Anterior cingulate cortex (tissue), 58 donors: ENCODE measurements around the gene SHC4.
A peak's percentile ranks its signal among the peaks of the same experiment; 100 is the strongest.
"Not testable (repeated sequence)": the region's sequence is repeated elsewhere in the genome, so short reads cannot be mapped to it uniquely, and the experiment has no call there.

Experiments used
- DNase-seq, 58 donors: peaks; one replicate each; lab custom pipeline; 2025; lab: John Stamatoyannopoulos, UW

Gene SHC4

DNA sequence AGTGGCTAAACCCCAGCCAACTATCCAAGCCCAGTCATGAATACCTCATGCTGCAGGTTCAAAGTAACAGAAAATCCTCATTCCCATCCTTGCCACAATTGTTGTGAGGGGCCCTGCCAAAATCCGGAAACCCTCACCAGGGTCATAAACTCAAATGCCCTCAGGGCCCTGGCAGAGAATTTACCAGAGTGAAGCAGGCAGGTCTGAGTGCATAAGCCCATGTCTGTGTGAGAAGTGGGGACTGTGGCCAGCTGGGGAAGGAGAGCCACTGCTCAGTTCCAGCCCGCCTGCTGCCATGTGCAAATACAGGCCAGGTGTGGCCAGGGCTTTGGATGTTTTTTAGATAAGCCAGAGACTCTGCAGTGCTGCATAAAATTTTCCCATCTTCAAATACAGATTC is 159.8 kb downstream of the SHC4 start:
- DNase-seq: no peak

DNA sequence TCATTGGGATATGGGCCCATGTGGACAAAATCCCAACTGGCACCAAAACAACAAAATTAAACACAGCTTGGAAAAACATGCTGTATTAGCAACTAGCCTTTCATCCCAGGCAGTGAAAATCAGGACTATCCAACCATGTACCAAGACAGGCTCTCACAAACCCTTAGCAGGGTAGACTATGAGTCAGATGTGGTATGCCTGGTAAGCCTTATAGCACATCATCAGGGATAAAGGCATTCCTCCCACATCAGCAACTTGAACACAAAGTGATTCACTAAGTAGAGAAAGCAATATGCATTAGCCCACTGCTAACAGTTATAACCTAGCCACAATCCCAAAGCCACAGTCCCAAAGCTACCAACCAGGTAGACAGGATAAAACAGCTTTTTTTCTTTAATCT is 160.9 kb downstream of the SHC4 start:
- no peak for DNase-seq

- DNase-seq: no peak
These were observed 161.5 kb downstream of the SHC4 start for GRCh38 chr15:48802257-48802656.

DNA sequence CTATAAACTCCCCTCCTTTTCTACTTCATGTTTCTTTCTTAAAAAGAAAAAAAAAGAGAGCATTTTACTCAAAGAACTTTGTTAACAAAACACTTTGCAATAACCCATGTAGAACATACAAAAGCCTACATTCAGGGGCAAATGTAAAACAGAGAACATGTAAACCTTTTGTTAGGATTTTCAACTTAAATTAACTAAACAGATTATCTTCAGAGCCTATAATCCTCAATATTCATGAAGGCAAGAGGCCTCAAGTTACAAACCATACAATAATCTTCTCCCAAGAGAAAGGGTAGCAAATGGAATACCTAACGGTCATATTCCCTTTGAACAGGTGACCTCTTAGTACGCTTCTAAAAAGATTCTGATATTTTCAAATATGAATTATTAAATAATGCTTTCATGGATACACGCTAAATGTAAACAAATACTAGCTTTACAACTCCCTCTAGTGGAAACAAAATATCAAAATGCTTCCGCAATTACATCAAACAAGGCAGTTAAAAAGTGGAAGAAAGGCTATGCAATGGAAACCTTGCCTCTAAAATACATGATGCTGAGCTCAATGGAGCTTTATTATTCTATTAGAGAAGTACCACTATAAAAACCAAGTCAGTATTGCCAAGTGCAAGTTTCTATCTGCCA is 162.8 kb downstream of the SHC4 start:
- DNase-seq: peak in 1 of 58 donors; percentile 9

GRCh38 chr15:48800245-48800644 is 163.5 kb downstream of the SHC4 start:
- no peak for DNase-seq

DNA sequence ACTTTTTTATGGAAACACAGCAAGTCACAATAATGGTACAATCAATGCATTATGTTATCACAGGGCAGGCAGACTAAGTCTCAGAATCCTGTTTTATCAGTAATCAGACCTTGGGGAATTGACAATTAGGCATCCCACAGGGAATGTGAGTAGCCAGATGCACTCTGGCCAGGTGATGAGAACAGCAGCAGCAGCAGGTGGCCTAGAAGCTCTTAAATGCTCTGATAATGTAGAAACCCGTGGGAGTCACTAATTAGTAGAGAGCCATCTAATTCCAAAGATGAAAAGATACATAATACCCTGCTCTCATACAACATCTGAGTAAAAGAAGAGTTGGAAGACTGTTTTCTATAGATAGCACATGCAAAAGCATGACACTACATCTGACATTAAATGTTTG is 165.4 kb downstream of the SHC4 start:
- DNase-seq: no peak

DNA sequence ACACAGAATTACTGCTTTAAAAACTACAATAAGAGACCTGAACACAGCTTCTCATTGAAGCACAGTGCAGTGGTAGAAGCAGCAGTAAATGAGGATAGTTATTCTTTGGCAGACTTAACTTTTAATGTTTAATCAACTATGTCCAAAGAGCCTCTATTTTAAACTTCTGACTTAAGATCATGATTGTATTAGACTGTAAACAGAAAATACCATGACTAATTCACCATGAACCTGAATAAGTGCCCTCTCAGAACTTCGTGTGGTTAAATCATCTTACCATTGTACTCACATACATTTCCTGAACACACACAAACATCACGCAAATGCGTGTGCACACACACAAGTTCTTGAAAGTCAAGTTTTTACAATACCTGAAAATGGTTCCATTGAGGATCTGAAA is 166.8 kb downstream of the SHC4 start:
- DNase-seq: no peak

DNA sequence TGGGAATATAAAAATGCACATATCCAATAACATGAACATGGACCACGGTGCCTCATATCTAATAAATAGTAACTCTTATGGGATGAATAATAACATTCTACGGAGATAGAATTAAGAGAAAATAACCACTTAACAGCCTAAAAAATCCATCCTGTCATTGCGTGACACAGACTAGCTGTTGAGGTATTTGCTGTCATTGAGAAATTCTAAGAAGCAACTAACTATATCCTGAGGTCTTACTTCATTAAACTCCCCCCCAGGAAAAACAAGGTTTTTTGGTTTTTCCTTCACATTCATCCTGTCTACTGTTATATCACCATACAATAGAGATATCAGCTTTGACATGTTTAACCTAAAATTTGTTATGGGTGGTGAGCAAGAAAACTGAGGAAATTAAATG is 167.2 kb downstream of the SHC4 start:
- DNase-seq: no peak

DNA sequence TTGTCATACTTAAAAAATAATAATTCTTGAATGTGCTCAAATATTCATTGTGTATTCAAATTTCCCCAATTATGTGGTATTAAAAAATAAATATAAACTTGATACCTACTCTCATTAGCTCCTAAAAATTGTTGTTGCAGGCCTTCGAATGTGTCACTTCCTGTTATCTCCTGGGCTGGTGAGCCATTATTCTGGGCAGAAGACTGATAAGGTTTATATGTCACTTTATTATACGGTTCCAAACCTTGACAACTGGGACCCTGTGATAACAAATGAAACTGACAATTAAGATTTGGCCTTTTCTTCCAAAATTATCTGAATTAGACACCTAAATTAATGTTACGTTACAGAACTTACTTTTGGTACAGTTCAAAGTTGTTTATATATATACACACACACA is 167.8 kb downstream of the SHC4 start:
- DNase-seq: no peak

GRCh38 chr15:48794697-48795134 is 169.0 kb downstream of the SHC4 start:
- DNase-seq: no peak

- no peak for DNase-seq
These were observed 171.3 kb downstream of the SHC4 start for GRCh38 chr15:48792408-48792807.

GRCh38 chr15:48790466-48791115 is 173.1 kb downstream of the SHC4 start:
- DNase-seq: not testable (repeated sequence)

GRCh38 chr15:48785712-48786111 is 178.0 kb downstream of the SHC4 start:
- DNase-seq: no peak

GRCh38 chr15:48785195-48785594 is 178.5 kb downstream of the SHC4 start:
- no peak for DNase-seq

DNA sequence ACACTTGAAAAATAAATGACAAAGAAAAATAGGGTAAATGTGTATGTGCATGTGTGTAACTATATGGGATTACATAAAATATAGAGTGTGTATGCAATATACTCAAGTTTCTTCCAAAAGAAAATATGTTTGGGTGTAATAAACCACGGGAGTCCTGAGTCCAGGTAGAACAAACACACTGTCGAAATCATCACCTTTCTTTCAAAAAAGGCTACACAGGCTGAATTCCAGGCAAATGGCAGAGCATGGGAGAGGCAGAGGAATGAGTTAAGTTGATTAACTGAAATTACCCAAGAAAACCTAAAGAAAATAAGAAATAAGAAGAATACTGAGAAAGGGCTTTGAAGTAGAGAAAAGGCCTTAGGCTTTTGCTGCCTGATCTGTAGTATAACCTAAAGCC is 179.0 kb downstream of the SHC4 start:
- no peak for DNase-seq

- no peak for DNase-seq
These were observed 180.8 kb downstream of the SHC4 start for GRCh38 chr15:48782911-48783310.

GRCh38 chr15:48781481-48782081 is 182.1 kb downstream of the SHC4 start:
- DNase-seq: no peak

DNA sequence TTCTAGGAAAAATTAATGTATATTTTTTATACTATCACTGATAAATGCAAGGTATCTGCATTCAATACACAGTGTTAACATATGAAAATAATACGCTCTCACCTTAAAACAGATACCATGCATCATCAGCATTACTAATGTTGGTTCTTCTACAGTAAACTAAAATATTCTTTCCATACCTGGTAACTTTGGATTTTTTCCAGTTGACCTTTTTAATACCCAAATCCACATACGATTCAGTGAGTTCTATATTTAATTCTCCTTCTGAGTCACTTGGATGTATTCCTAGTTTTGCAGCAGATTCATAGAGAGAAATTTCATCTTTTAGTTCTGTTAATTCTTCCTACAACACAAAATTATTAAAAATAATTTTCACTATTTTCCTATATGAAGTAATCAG is 182.7 kb downstream of the SHC4 start:
- no peak for DNase-seq

DNA sequence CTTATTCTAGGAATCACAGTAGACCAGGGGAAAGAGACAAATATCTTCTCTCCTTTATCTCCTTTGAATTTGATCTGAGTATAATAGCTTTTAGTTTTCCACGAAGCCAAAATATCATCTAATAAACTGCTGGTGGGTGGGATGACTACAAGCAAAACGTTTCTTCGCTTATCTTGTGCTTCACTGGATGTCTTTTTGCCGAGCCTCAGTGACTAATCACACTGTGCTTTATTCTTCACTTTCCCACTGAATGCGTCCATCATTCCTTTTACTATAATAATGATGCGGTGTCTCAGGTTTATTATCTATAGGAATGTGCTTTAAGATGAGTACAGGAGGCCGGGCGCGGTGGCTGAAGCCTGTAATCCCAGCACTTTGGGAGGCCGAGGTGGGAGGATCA is 185.4 kb downstream of the SHC4 start:
- DNase-seq: no peak

DNA sequence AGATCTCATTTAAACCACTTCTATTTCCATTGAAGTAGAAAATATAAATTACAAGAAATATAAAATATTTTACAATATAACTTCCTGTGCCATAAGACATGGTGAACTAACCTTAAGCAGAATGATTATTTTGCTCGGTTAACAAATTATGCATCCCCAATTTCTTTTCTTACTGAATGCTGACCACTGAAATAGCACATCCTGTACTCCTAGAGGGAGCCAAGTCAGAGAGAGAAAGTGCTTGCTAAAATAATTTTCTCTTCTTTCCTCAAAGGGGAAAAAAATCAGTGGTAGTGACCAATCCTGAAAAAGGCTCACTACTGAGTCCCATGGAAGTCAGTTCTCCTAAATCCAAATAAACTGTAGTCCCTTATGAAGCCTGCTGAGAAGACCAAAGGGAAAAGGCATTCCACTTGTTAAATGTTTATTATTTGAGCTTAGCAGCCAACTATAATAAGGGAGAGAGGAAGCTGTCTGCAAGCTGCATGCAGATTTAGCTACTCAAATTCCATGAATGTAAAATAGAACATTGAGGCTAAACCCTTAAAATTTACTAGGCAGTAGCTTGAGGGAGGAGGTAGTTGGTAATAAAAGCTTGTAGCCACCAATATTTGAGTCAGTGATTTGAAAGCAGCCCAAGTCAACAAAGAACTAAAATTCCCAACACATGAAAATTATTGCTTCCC is 185.9 kb downstream of the SHC4 start:
- no peak for DNase-seq

DNA sequence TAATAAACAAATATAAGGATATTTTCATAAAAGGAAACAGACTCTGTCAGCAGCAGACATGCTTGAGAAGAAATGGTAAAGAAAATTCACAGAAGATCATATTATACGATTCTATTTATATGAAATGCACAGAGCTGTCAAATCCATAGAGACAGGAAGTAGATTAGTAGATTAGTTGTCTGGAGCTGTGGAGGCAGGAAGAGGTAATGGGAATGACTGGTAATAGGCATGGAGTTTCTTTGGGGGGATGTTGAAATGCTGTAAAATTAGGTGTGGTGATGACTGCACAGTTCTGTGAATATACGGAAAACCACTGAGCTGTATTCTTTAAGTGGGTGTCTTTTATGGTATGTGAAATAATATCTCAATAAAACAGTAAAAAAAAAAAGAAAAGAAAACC is 188.2 kb downstream of the SHC4 start:
- no peak for DNase-seq

DNA sequence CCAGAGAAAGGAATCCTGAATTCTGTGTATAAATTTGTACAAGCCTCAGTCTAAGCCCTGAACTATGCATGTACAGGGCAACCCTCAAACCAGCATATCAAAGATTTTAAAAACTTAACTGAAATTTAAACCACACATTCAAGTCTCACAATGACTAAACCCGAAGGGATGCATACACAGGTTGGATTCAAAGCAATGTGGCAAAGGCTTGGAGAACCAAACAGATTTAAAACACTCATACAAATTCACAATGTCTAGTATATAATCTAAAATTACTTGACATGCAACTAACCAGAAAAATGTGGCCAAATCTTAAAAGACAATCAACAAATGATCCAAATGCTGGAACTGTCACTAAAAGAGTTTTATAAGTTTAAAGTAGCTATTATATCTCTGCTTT is 189.2 kb downstream of the SHC4 start:
- no peak for DNase-seq
